ENCODE measurements around the gene ATXN7L1.

ATXN7L1 gene

DNA sequence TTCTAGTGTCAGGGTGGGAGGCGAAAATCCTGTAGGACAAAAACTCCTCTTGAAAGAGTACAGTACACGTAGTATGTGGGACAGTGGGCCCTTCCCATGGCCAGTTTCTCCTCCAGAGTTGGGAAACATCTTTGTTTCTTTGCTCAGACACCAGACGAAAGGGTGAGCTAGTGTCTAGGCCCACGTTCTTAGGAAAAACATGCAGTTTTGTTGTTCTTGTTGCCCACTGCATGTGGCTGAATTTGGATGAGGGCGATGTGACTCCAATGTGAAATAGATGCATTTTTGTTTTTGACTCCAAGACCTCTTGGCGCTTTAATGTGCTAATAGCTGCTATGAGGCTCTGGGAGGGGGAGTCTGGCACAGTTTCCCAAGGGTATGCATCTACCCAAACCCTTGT is 100.8 kb downstream of the ATXN7L1 start:
- H3K36me3 ChIP-seq (ENCODE audit: control insufficient read depth, insufficient read depth, low read length): no peaks in the 10 kb centered on the region
- H3K9ac ChIP-seq (ENCODE audit: low read depth, low read length): no peak overlapping the region
- H3K9me3 ChIP-seq (ENCODE audit: control insufficient read depth, insufficient read depth, low read length): no peaks in the 10 kb centered on the region
- peak overlapping the region; percentile 2 for H3K4me3 ChIP-seq (ENCODE audit: low read depth, low read length)
- H3K27me3 ChIP-seq (ENCODE audit: control insufficient read depth, insufficient read depth, low read length): no peaks in the 10 kb centered on the region
- H3K4me1 ChIP-seq (ENCODE audit: control insufficient read depth, insufficient read depth, low read length): peaks cover 47% of the 10 kb centered on the region

DNA sequence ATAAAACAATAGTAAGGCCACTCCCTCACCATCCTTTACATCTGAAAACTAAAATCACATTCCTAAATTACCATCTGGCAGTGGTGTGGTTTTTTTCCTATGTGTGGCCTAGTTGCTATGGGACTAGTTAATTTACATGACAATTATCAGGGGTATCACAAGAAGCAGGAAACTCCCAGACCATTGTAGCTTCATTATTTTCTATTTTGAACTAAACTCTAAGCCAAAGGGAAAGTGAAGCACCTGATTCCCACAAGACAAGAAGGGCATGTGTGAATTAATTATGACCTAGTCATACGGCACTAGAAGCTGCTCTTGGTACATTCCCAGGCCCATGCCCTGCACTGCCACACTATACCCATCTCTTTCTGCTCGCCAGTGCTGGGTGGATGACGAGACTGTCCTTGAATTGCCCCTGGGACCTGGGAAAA is 103.4 kb downstream of the ATXN7L1 start:
- H3K36me3 ChIP-seq (ENCODE audit: control insufficient read depth, insufficient read depth, low read length): no peaks in the 10 kb centered on the region
- no peak overlapping the region for H3K4me3 ChIP-seq (ENCODE audit: low read depth, low read length)
- H3K9ac ChIP-seq (ENCODE audit: low read depth, low read length): peak overlapping the region; percentile 47
- peaks cover 54% of the 10 kb centered on the region for H3K4me1 ChIP-seq (ENCODE audit: control insufficient read depth, insufficient read depth, low read length)
- H3K27me3 ChIP-seq (ENCODE audit: control insufficient read depth, insufficient read depth, low read length): no peaks in the 10 kb centered on the region
- H3K9me3 ChIP-seq (ENCODE audit: control insufficient read depth, insufficient read depth, low read length): no peaks in the 10 kb centered on the region

DNA sequence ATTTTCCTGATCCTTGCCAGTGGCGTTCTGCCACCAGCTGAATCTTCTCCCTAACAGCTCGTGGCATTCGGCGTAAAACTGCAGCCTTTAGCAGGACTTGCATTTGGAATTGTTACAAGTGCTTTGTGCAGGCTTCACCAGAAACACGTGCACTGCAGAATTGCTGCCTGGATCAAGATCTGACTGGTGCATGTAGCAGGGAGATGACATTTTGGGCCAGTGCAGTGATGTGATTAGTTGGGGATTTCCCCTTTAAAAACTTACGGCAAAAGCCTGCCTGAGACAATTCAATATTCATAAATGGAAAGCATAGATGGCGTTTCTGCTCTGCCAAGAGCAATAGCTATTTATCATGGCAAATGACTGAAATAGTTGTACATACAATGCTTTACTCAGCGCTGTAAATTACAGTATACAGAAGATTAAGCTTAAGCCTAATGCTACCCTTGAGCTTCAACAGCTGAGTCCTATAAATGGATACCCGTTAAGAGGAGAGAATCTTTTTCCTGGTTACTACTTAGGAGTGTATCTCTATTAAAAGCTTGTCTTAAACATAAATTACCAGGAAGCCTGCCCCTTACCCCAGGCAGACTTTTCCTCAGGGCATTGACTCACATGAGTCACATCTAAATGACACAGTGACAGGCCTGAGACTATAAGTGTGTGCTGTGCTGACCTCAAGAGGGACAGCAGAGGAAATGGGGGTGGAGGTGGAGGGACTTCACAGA is 106.3 kb downstream of the ATXN7L1 start:
- Histone ChIP-seq H3K36me3 (ENCODE audit: control insufficient read depth, insufficient read depth, low read length) (no peaks in the 10 kb centered on the region), H3K9me3 (ENCODE audit: control insufficient read depth, insufficient read depth, low read length) (no peaks in the 10 kb centered on the region), H3K9ac (ENCODE audit: low read depth, low read length) (no peak overlapping the region), H3K4me1 (ENCODE audit: control insufficient read depth, insufficient read depth, low read length) (peaks cover 31% of the 10 kb centered on the region), H3K4me3 (ENCODE audit: low read depth, low read length) (no peak overlapping the region), H3K27me3 (ENCODE audit: control insufficient read depth, insufficient read depth, low read length) (no peaks in the 10 kb centered on the region)

DNA sequence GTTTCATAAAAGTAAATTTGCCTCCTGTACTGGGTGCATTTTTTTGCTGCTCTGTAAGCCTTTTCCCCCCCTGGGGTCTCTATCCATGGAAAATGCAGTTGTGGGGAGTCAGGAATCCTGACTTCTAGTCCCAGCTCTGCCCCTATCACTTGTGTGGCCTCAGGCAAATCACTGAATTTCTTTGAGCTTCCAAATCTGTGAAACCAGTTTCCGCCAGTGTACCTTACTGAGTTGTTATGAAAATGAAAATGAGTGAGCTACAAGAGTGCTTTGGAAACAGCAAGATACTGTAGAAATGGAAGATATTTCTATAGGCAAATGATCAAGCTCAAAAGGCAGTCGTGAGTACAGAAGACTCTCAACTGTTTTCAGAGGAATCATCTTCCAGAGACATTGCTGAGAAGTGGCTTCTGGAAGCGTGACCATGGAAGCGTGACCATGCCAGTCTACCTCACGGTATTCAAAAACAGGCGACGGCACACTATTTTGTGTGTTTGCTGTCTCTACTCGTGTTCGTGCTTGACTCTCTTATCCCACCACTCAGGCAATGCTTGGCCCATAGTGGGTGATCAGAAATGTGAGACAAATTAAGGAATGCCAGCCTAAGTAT is 107.4 kb downstream of the ATXN7L1 start:
- Histone ChIP-seq H3K9ac (ENCODE audit: low read depth, low read length) (no peak overlapping the region), H3K4me3 (ENCODE audit: low read depth, low read length) (no peak overlapping the region), H3K36me3 (ENCODE audit: control insufficient read depth, insufficient read depth, low read length) (no peaks in the 10 kb centered on the region), H3K9me3 (ENCODE audit: control insufficient read depth, insufficient read depth, low read length) (no peaks in the 10 kb centered on the region), H3K4me1 (ENCODE audit: control insufficient read depth, insufficient read depth, low read length) (peaks cover 25% of the 10 kb centered on the region), H3K27me3 (ENCODE audit: control insufficient read depth, insufficient read depth, low read length) (no peaks in the 10 kb centered on the region)

DNA sequence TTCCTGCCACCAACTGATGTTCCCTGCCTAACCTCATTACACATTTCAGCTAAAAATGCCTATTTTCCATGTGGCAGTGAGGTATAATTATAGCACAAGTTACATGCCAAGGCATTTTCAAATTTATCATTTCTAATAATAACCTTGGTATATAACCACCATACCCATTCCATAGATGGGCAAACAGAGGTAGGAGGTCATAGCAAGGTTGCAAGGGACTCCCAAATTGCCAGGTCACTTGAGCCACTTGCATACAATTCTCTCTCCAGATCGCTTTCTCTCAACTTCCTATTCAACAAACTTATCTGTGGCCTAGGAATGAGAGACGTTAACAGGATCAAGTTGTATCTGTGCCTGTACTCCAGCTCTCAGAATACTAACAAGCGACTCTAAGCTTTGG is 108.3 kb downstream of the ATXN7L1 start:
- Histone ChIP-seq H3K36me3 (ENCODE audit: control insufficient read depth, insufficient read depth, low read length) (no peaks in the 10 kb centered on the region), H3K9ac (ENCODE audit: low read depth, low read length) (no peak overlapping the region), H3K27me3 (ENCODE audit: control insufficient read depth, insufficient read depth, low read length) (no peaks in the 10 kb centered on the region), H3K4me3 (ENCODE audit: low read depth, low read length) (no peak overlapping the region), H3K4me1 (ENCODE audit: control insufficient read depth, insufficient read depth, low read length) (peaks cover 17% of the 10 kb centered on the region), H3K9me3 (ENCODE audit: control insufficient read depth, insufficient read depth, low read length) (no peaks in the 10 kb centered on the region)

DNA sequence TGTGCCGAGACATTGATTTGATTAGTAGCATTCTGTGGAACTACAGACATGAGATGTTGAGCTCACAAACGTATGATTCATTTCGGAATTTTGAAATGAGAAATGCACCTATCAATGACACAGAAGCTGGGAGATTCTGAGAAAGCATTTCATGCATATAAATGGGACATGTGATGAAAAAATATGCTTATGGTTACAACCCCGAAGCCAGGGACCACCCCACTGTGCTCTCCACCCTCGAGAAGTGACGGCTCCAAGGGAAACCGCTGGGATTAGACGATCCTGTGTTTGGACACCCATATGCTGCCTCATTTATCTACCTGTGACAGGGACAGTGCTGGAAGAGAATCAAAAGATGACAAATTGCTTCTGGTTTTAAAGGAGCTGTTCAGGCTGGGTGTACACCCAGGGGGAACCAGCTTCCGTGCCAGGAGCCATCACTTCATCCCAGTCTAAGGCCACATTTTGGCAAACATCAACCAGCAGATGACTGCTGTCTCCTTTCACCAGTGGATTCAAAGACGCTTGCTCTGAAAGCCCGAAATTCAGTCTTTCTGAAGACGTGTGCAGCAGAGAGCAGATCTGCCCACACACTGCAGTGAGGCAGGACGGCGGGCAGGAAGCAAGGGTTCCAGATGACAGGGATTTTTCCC is 109.9 kb downstream of the ATXN7L1 start:
- H3K9ac ChIP-seq (ENCODE audit: low read depth, low read length): no peak overlapping the region

DNA sequence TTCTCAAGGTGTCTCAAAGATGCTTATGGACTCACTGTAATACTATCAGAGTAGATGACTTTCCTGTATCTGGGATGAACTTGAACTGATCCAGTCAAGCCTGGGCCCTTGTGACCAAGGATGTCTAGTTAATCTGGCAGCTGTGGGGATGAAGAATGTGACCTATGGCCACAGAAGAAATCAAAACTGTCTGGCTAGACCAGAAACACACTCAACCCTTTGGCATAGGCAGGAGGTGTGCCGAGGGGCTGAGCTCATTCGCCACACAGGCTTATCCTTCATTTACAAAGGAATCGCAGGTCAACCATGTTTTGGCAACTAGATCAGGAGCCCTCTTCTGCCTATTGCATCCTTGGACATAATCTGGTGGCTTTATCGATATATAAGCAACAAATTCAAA is 110.6 kb downstream of the ATXN7L1 start:
- Histone ChIP-seq H3K9ac (ENCODE audit: low read depth, low read length) (no peak overlapping the region), H3K4me3 (ENCODE audit: low read depth, low read length) (no peak overlapping the region), H3K9me3 (ENCODE audit: control insufficient read depth, insufficient read depth, low read length) (no peaks in the 10 kb centered on the region), H3K4me1 (ENCODE audit: control insufficient read depth, insufficient read depth, low read length) (peaks cover 8% of the 10 kb centered on the region), H3K27me3 (ENCODE audit: control insufficient read depth, insufficient read depth, low read length) (no peaks in the 10 kb centered on the region), H3K36me3 (ENCODE audit: control insufficient read depth, insufficient read depth, low read length) (no peaks in the 10 kb centered on the region)

More for the DNA sequence above, 109.9 kb downstream of the ATXN7L1 start:
- no peak overlapping the region for H3K4me3 ChIP-seq (ENCODE audit: low read depth, low read length)
- H3K4me1 ChIP-seq (ENCODE audit: control insufficient read depth, insufficient read depth, low read length): peaks cover 8% of the 10 kb centered on the region
- H3K36me3 ChIP-seq (ENCODE audit: control insufficient read depth, insufficient read depth, low read length): no peaks in the 10 kb centered on the region
- H3K9me3 ChIP-seq (ENCODE audit: control insufficient read depth, insufficient read depth, low read length): no peaks in the 10 kb centered on the region
- H3K27me3 ChIP-seq (ENCODE audit: control insufficient read depth, insufficient read depth, low read length): no peaks in the 10 kb centered on the region

DNA sequence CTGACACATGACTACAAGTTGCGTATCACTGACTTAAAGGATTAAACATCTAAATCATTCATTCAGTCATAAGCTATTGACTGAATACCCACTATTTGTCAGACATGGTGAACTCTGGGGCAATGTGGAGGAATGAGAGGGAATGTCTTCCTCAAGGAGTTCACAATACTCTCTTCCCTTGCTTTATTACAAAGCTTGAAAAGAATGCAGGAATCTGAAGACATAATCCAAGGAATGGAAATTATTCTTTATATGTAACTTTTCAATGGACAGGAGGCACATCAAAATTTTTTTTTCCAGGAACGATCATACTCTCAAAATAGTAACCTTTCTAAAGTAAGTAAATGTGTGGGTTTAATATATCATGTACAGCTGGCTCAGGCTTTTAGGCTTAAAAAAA is 111.9 kb downstream of the ATXN7L1 start:
- Histone ChIP-seq H3K9me3 (ENCODE audit: control insufficient read depth, insufficient read depth, low read length) (no peaks in the 10 kb centered on the region), H3K36me3 (ENCODE audit: control insufficient read depth, insufficient read depth, low read length) (no peaks in the 10 kb centered on the region), H3K9ac (ENCODE audit: low read depth, low read length) (no peak overlapping the region), H3K4me3 (ENCODE audit: low read depth, low read length) (no peak overlapping the region), H3K4me1 (ENCODE audit: control insufficient read depth, insufficient read depth, low read length) (peaks cover 8% of the 10 kb centered on the region), H3K27me3 (ENCODE audit: control insufficient read depth, insufficient read depth, low read length) (no peaks in the 10 kb centered on the region)

DNA sequence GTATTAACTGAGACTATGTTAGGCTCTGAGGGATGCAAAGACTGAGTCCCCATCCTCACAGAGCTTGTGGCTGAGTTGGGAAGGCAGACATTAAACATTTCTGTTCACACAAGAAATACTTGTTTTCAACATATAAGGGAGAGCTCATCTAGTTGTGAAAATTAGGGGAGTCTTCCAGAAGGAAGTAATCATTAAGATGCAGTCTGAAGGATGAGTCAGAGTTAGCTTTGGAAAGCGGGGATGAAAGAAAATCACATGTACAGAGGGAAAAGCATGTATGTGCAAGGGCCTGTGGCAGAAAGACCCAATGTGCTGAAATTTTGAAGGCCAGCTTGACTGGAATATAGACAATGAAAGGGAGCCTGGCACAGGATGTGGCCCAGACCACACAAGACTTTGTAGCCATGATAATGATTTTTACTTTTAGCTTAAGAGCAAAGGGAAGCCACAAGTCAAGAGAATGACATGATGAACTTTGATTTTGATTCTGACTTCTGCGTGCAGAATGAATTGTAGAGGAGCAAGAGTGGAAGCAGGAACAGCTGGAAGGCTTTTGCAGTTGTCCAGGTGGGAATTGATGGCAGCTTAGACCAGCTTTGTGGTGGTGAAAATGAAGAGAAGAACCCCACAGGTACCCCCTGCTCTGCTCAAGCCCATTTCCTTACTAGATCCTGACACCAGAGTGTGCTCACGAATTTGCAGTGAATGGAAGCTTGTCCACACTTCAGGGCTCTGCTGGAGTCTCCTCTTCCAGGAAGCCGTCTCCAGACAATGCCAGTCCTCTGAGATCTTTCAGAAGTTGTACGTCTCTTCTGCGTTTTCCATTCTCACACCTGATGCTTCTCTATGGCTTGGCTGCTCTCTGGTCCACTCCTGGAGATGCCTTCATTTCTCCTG is 115.6 kb downstream of the ATXN7L1 start:
- Histone ChIP-seq H3K4me1 (ENCODE audit: control insufficient read depth, insufficient read depth, low read length) (peaks cover 2% of the 10 kb centered on the region), H3K4me3 (ENCODE audit: low read depth, low read length) (no peak overlapping the region), H3K9me3 (ENCODE audit: control insufficient read depth, insufficient read depth, low read length) (no peaks in the 10 kb centered on the region), H3K9ac (ENCODE audit: low read depth, low read length) (no peak overlapping the region), H3K27me3 (ENCODE audit: control insufficient read depth, insufficient read depth, low read length) (no peaks in the 10 kb centered on the region), H3K36me3 (ENCODE audit: control insufficient read depth, insufficient read depth, low read length) (no peaks in the 10 kb centered on the region)

DNA sequence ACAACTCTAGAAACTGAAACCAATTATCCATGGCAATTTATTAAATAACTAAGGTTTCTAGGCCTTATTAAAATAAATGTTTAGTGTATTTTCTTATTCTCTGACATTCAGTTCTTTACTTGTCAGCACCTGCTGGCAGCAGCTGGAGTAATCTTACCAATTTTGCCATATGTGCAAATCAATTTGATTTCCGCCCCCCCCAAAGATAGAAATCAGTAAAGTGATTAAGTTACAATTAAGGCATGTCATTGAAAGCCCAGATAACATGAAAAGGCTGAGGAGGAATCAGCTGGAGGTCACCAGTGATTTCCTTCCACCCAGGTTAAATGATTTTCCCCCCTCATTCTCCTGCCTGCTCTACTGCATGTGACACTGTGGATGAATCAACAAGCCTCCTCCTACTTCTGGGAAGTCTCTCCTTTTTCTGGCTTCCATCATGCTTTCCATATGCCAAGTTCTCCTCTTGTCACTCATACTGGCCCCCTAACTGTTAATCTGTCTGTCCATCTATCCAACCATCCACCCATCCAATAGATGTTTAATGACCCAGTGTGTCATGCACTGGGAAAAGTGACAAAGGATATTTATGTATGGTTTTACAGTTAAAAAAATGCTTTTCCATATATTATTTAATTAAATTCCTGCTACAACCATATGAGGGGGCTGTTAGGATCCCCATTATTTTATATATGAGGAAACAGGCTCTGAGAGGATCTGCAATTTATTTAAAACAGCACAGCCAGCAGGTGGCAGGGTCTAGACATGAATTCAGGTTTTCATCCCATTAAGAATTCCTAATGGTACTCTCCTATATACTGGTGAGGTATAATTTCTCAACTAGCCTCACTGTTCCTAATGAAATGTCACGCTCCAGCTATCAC is 116.5 kb downstream of the ATXN7L1 start:
- Histone ChIP-seq H3K9me3 (ENCODE audit: control insufficient read depth, insufficient read depth, low read length) (no peaks in the 10 kb centered on the region), H3K27me3 (ENCODE audit: control insufficient read depth, insufficient read depth, low read length) (no peaks in the 10 kb centered on the region), H3K4me1 (ENCODE audit: control insufficient read depth, insufficient read depth, low read length) (no peaks in the 10 kb centered on the region), H3K4me3 (ENCODE audit: low read depth, low read length) (no peak overlapping the region), H3K36me3 (ENCODE audit: control insufficient read depth, insufficient read depth, low read length) (no peaks in the 10 kb centered on the region), H3K9ac (ENCODE audit: low read depth, low read length) (no peak overlapping the region)

DNA sequence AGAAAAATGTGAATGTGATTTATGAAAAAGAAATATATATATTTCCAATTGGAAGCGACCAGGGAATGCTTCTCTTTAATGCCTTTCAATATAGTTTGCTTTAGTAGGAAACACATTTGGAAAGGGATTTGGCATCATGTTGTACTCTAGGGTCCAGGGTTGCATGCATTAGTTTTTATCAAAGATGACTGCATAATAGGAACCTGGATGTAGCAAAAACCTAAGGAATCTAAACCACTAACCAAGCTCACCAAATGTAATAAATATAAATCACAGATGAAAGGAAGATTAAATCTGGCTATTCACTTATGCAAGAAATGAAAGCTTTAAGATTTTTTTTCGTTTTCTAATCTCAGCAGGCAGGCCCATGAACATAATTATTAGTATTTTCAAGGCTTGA is 120.0 kb downstream of the ATXN7L1 start:
- Histone ChIP-seq H3K36me3 (ENCODE audit: control insufficient read depth, insufficient read depth, low read length) (no peaks in the 10 kb centered on the region), H3K9me3 (ENCODE audit: control insufficient read depth, insufficient read depth, low read length) (no peaks in the 10 kb centered on the region), H3K9ac (ENCODE audit: low read depth, low read length) (no peak overlapping the region), H3K4me1 (ENCODE audit: control insufficient read depth, insufficient read depth, low read length) (no peaks in the 10 kb centered on the region), H3K4me3 (ENCODE audit: low read depth, low read length) (no peak overlapping the region), H3K27me3 (ENCODE audit: control insufficient read depth, insufficient read depth, low read length) (no peaks in the 10 kb centered on the region)
